Endothelial cell of umbilical vein (primary cell): ENCODE measurements around the gene HOXC11. TPM values are rescaled to one million over a fixed set of nuclear protein-coding genes. Genes with fewer than 3 reads are reported as not detected.

ENCODE experiments used
- BruUV-seq: library from RNA; stranded (reverse); fragments of 400-500 nt; replicated peaks from 2 replicates; lab custom pipeline; 2021; lab: Mats Ljungman, UMichigan
- CTCF ChIA-PET: fragments of 300-600, 350-600 bp; sonication (Branson Sonifier 250); formaldehyde crosslinking; loops from one replicate; lab custom pipeline; 2021; ENCODE audit warnings: antibody characterized with exemption, inconsistent platforms; lab: Charles Lee
- POLR2A ChIA-PET: fragments of 300-600, 350-600 bp; sonication (Branson Sonifier 250); formaldehyde crosslinking; loops from one replicate; lab custom pipeline; 2021; ENCODE audit warnings: antibody characterized with exemption, inconsistent platforms; lab: Charles Lee
- DNase-seq: peaks from one replicate; pipeline ENCODE4 v3.0.0-alpha.2; 2011; ENCODE audit warnings: low read depth, low spot score
- FAIRE-seq: peaks from 2 replicates; lab custom pipeline; 2011; peaks lifted over from hg19 to GRCh38; lab: Jason Lieb, UNC
- H2AFZ ChIP-seq: 2 replicates; pipeline ENCODE4 v1.6.0; 2012; ENCODE audit warnings: low read depth, low read length, control low read depth, inconsistent platforms
- H3K27ac ChIP-seq: 2 replicates; pipeline ENCODE4 v1.5.1; 2011; ENCODE audit warnings: low read depth, mild to moderate bottlenecking, control low read depth, low read length, moderate library complexity; ENCODE audit not compliant: insufficient read depth
- H3K27me3 ChIP-seq, 2 experiments: 2 replicates each; pipeline versions ENCODE4 v1.6.0 to v1.6.1; 2011; ENCODE audit warnings: low read length in 2 of 2, mixed read lengths in 1 of 2; ENCODE audit not compliant: control insufficient read depth in 2 of 2, insufficient read depth in 2 of 2
- H3K36me3 ChIP-seq, 2 experiments: 2 replicates in 1 of 2; 3 replicates in 1 of 2; pipeline ENCODE4 v1.5.1; 2011; ENCODE audit warnings: low read length in 2 of 2, mild to moderate bottlenecking in 1 of 2, moderate library complexity in 1 of 2; ENCODE audit not compliant: control insufficient read depth in 2 of 2, insufficient read depth in 2 of 2; ENCODE audit errors: extremely low read depth in 1 of 2
- H3K4me1 ChIP-seq: 3 replicates; pipeline ENCODE4 v1.5.1; 2011; ENCODE audit warnings: mild to moderate bottlenecking, low read length; ENCODE audit not compliant: control insufficient read depth, insufficient read depth; ENCODE audit errors: extremely low read depth
- H3K4me2 ChIP-seq: 2 replicates; pipeline ENCODE4 v1.6.1; 2011; ENCODE audit warnings: low read length, control low read depth, mixed read lengths; ENCODE audit not compliant: insufficient read depth
- H3K4me3 ChIP-seq, 3 experiments: fragments of 200-600 bp in 1 of 3; sonication (generic), shearing (Covaris generic) in 1 of 3; replicated peaks in 1 of 3; 2 replicates each; pipeline ENCODE4 v1.5.1; 2011 to 2016; ENCODE audit warnings: control low read depth in 3 of 3, low read length in 3 of 3, mild to moderate bottlenecking in 2 of 3, inconsistent platforms in 1 of 3, low read depth in 1 of 3, moderate library complexity in 1 of 3; ENCODE audit not compliant: insufficient read depth in 1 of 3
- H3K79me2 ChIP-seq: 2 replicates; pipeline ENCODE4 v1.6.0; 2012; ENCODE audit warnings: low read length, inconsistent platforms; ENCODE audit not compliant: control insufficient read depth, insufficient read depth
- H3K9ac ChIP-seq: replicated peaks from 2 replicates; pipeline ENCODE3; 2011; ENCODE audit warnings: low read length, control low read depth; ENCODE audit not compliant: insufficient read depth; ENCODE audit errors: extremely low read depth
- H3K9me1 ChIP-seq: replicated peaks from 3 replicates; pipeline ENCODE4 v1.6.0; 2011; ENCODE audit warnings: mild to moderate bottlenecking, low read length; ENCODE audit not compliant: control insufficient read depth, insufficient read depth; ENCODE audit errors: extremely low read depth
- H3K9me3 ChIP-seq: replicated peaks from 2 replicates; pipeline ENCODE4 v1.5.1; 2012; ENCODE audit warnings: low read length, inconsistent platforms; ENCODE audit not compliant: control insufficient read depth, insufficient read depth
- H4K20me1 ChIP-seq: replicated peaks from 2 replicates; pipeline ENCODE3; 2011; ENCODE audit warnings: mild to moderate bottlenecking, low read length; ENCODE audit not compliant: control insufficient read depth, insufficient read depth; ENCODE audit errors: extremely low read depth
- FOS ChIP-seq: IDR thresholded peaks from 2 replicates; pipeline ENCODE4 v1.6.1; 2011; ENCODE audit warnings: mild to moderate bottlenecking, low read length, moderate library complexity, borderline replicate concordance; ENCODE audit not compliant: insufficient read depth
- MYC ChIP-seq: IDR thresholded peaks from one replicate; pipeline ENCODE4 v1.6.1; 2011; ENCODE audit warnings: mild to moderate bottlenecking, low read depth, low read length
- POLR2AphosphoS5 ChIP-seq: IDR thresholded peaks from 2 replicates; pipeline ENCODE4 v1.6.1; 2012; ENCODE audit warnings: low read depth, mild to moderate bottlenecking, control low read depth, low read length, moderate library complexity; ENCODE audit not compliant: insufficient read depth
- dilution Hi-C: fragments of 300-500 bp; cut with MboI; formaldehyde crosslinking; loops from one replicate; pipeline ENCODE4 v1.15.0; 2019; ENCODE audit warnings: low sequenced_read_pairs; ENCODE audit not compliant: extremely low pct_ligation_motif_present
- intact Hi-C: fragments of 100-400 bp; cut with micrococcal nuclease; formaldehyde crosslinking; loops from one replicate; pipeline ENCODE4 v1.10.0; 2022
- polyA plus RNA-seq, 4 experiments: library from polyadenylated mRNA; depleted of rRNA in 3 of 4; stranded (reverse) in 3 of 4; unstranded in 1 of 4; fragments of >200 nt; gene quantifications; 2 replicates each; pipeline versions ENCODE4 v1.2.1 to v1.2.3, GENCODE V29; 2011 to 2012; ENCODE audit warnings: missing spikeins in 1 of 4
- total RNA-seq: library from RNA; stranded (reverse); gene quantifications from 2 replicates; pipeline ENCODE4 v1.2.3, GENCODE V29; 2021
- TF ChIP-seq, protein P1 (sequence below), 2 donors: IDR thresholded peaks; 1 replicate in 1 of 2; 2 replicates in 1 of 2; pipeline ENCODE4 v1.5.1; 2011; ENCODE audit warnings: low read length in 2 of 2, mild to moderate bottlenecking in 2 of 2, moderate library complexity in 2 of 2, control low read depth in 1 of 2, inconsistent platforms in 1 of 2, low read depth in 1 of 2; ENCODE audit not compliant: insufficient read depth in 1 of 2; ENCODE audit errors: extremely low read depth in 1 of 2
- TF ChIP-seq, protein P2 (sequence below): IDR thresholded peaks from 2 replicates; pipeline ENCODE4 v1.6.1; 2011; ENCODE audit not compliant: insufficient read depth, insufficient read length

HOXC11 gene
- total and polyA plus RNA-seq, 2 donors (not counting 3 experiments of a cell fraction or from before 2014, with no cell fraction given), result not detected

DNA sequence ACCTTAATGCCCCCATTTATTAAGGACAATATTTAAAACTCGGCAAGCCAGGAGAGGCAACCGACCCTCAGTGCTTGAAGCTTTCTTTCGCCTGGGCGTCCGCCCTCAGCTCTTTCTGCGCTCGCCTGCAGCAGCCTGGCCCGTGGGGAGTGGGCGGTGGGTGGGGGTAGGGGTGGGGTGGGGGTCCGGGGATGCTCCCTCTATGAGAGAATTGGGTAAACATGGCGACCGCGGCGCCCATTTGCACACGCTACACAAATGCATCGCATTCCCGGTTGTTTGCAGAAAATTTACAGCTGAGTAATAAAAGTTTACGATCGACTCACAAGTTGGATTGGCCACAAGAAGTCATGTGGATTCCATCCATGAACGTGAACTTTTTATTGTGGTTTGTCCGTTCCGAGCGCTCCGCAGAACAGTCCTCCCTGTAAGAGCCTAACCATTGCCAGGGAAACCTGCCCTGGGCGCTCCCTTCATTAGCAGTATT lies 43.6 kb downstream of the HOXC11 start:
- H2AFZ ChIP-seq, result no peak overlapping the region
- no peaks in the 10 kb centered on the region for H3K9me3 ChIP-seq
- no peak overlapping the region for H3K4me2 ChIP-seq
- no TSS peak for BruUV-seq
- DNase-seq (no peak), FAIRE-seq (no peak)
- H3K9me1 ChIP-seq, result no peaks in the 10 kb centered on the region
- H3K27me3 ChIP-seq, result peaks cover 81 to 91% of the 10 kb centered on the region in 2 experiments
- dilution Hi-C loops (no loop called here), intact Hi-C loops (no loop called here)
- no peaks in the 10 kb centered on the region for H3K79me2 ChIP-seq
- ChIA-PET CTCF (interaction anchor here (0.6 to 17.0 kb wide), 6 partner anchors 10 to 191 kb away, joined by 5 to 616 read pairs (median 8); partner anchors contain the start of genes HOXC10, HOXC5 and SMUG1), POLR2A (no interaction called here)
- H3K4me1 ChIP-seq, result peaks cover 3% of the 10 kb centered on the region
- H3K4me3 ChIP-seq, result no peak overlapping the region
- no peak overlapping the region for H3K27ac ChIP-seq
- TF ChIP-seq MYC (no peak), POLR2AphosphoS5 (no peak), FOS (no peak)
- TF ChIP-seq, protein P1, sequence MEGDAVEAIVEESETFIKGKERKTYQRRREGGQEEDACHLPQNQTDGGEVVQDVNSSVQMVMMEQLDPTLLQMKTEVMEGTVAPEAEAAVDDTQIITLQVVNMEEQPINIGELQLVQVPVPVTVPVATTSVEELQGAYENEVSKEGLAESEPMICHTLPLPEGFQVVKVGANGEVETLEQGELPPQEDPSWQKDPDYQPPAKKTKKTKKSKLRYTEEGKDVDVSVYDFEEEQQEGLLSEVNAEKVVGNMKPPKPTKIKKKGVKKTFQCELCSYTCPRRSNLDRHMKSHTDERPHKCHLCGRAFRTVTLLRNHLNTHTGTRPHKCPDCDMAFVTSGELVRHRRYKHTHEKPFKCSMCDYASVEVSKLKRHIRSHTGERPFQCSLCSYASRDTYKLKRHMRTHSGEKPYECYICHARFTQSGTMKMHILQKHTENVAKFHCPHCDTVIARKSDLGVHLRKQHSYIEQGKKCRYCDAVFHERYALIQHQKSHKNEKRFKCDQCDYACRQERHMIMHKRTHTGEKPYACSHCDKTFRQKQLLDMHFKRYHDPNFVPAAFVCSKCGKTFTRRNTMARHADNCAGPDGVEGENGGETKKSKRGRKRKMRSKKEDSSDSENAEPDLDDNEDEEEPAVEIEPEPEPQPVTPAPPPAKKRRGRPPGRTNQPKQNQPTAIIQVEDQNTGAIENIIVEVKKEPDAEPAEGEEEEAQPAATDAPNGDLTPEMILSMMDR (IDR thresholded peaks at IDR 0.05; ENCODE audit: extremely low read depth in 1 of 2, insufficient read depth in 1 of 2, low read depth in 1 of 2, low read length in 2 of 2), result no peak
- TF ChIP-seq, protein P2, sequence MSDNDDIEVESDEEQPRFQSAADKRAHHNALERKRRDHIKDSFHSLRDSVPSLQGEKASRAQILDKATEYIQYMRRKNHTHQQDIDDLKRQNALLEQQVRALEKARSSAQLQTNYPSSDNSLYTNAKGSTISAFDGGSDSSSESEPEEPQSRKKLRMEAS, result no peak
- no peak overlapping the region for H3K9ac ChIP-seq
- no peaks in the 10 kb centered on the region for H4K20me1 ChIP-seq
- no peaks in the 10 kb centered on the region for H3K36me3 ChIP-seq
